SJCRH30 (cell line): ENCODE data around the gene STPG3. TPM values are rescaled to one million over a fixed set of nuclear protein-coding genes. Genes with fewer than 3 reads are reported as not detected.
A peak's percentile ranks its signal among the peaks of the same experiment; 100 is the strongest.
"Not testable (repeated sequence)": the region's sequence is repeated elsewhere in the genome, so short reads cannot be mapped to it uniquely, and the experiment has no call there.

Source experiments
- DNase-seq, 2 experiments: peaks; one replicate each; pipeline ENCODE4 v3.0.0-alpha.2; 2015 to 2020
- H3K27ac ChIP-seq: fragments of 250-450 bp; sonication (Bioruptor Pico); 2 replicates; pipeline ENCODE4 v1.5.1; 2020; ENCODE audit warnings: mild to moderate bottlenecking, moderate library complexity
- H3K27me3 ChIP-seq: fragments of 250-450 bp; sonication (Bioruptor Pico); 2 replicates; pipeline ENCODE4 v1.5.1; 2020; ENCODE audit warnings: mild to moderate bottlenecking, moderate library complexity
- H3K36me3 ChIP-seq: fragments of 250-450 bp; sonication (Bioruptor Pico); 2 replicates; pipeline ENCODE4 v1.5.1; 2020; ENCODE audit warnings: mild to moderate bottlenecking, moderate library complexity
- H3K4me1 ChIP-seq: fragments of 250-450 bp; sonication (Bioruptor Pico); 2 replicates; pipeline ENCODE4 v1.5.1; 2020; ENCODE audit warnings: mild to moderate bottlenecking, moderate library complexity
- H3K4me3 ChIP-seq: fragments of 250-450 bp; sonication (Bioruptor Pico); 2 replicates; pipeline ENCODE4 v1.5.1; 2020; ENCODE audit warnings: mild to moderate bottlenecking, moderate library complexity
- H3K9me3 ChIP-seq: fragments of 250-450 bp; sonication (Bioruptor Pico); replicated peaks from 2 replicates; pipeline ENCODE4 v1.5.1; 2020; ENCODE audit warnings: mild to moderate bottlenecking, moderate library complexity
- total RNA-seq: library from RNA; depleted of rRNA; stranded (reverse); fragments of >200 nt; shearing (Covaris generic); gene quantifications from 2 replicates; pipeline ENCODE4 v1.2.3, GENCODE V29; 2014

STPG3 gene
- total RNA-seq, 1 experiment from 2014 or later = not detected

GRCh38 chr9:137255448-137256114, 4.5 kb downstream of the STPG3 start:
- Histone ChIP-seq H3K4me3 (peak overlapping the region; percentile 98), H3K27me3 (no peaks in the 10 kb centered on the region; the same call in 1 of the 2 replicates), H3K36me3 (peaks cover 11% of the 10 kb centered on the region; the same call in 1 of the 2 replicates), H3K4me1 (peaks cover 8% of the 10 kb centered on the region), H3K9me3 (no peaks in the 10 kb centered on the region), H3K27ac (peak overlapping the region; percentile 37; the same call in 1 of the 2 replicates)
- peak; percentile 67 to 73 for DNase-seq

DNA sequence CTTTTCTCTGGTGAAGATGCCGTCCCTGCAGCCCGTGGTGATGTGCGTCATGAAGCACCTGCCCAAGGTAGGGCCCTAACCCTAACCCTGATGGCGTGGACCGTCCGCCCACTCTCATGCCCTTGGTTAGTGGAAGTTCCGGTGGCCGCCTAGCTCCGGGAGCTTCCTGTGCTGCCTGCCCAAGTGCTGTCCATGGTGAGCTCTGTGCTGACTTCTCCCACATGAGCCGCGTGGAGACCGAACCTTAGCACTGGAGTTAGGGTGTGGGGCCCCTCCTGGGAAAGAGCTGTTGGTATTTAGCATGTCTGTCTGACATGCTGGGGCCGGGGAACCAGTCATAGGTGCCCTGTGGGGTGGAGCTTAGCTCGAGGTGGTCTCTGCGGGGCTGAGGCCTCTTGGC, 5.3 kb downstream of the STPG3 start:
- Histone ChIP-seq H3K27ac (no peak overlapping the region), H3K9me3 (no peaks in the 10 kb centered on the region), H3K27me3 (no peaks in the 10 kb centered on the region), H3K4me3 (peak overlapping the region; percentile 98; the same call in 1 of the 2 replicates), H3K36me3 (peaks cover 11% of the 10 kb centered on the region; the same call in 1 of the 2 replicates), H3K4me1 (peaks cover 8% of the 10 kb centered on the region)
- DNase-seq = no peak

DNA sequence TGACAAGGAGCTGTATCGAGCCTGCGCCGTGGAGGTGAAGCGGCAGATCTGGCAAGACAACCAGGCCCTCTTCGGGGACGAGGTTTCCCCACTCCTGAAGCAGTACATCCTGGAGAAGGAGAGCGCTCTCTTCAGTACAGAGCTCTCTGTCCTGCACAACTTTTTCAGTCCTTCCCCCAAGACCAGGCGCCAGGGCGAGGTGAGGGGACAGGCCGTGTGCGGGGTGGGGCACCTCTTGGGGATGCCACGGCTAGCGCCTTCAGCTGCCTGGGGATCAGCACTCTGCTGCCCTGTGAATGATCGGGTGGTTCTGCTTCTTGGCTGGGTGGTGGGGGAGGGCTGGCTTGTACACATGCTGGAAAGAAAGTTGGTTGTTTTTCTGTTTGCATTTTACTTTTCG, 5.8 kb downstream of the STPG3 start:
- no peak for DNase-seq

GRCh38 chr9:137262173-137262908, 11.3 kb downstream of the STPG3 start:
- H3K9me3 ChIP-seq, H3K4me3 ChIP-seq, H3K27ac ChIP-seq, DNase-seq, H3K4me1 ChIP-seq, H3K27me3 ChIP-seq: not testable (repeated sequence)
- peaks cover 38% of the 10 kb centered on the region for H3K36me3 ChIP-seq

More for the DNA sequence above, 5.8 kb downstream of the STPG3 start:
- no peaks in the 10 kb centered on the region for H3K9me3 ChIP-seq
- H3K27me3 ChIP-seq = no peaks in the 10 kb centered on the region
- peaks cover 11% of the 10 kb centered on the region; the same call in 1 of the 2 replicates for H3K36me3 ChIP-seq
- H3K4me1 ChIP-seq = peaks cover 8% of the 10 kb centered on the region
- H3K27ac ChIP-seq = no peak overlapping the region
- H3K4me3 ChIP-seq = no peak overlapping the region

- Histone ChIP-seq H3K4me1 (no peaks in the 10 kb centered on the region), H3K27me3 (no peaks in the 10 kb centered on the region), H3K9me3 (no peaks in the 10 kb centered on the region), H3K27ac (no peak overlapping the region), H3K36me3 (peaks cover 42% of the 10 kb centered on the region), H3K4me3 (no peak overlapping the region)
- no peak for DNase-seq
Measured at GRCh38 chr9:137262909-137263285, 11.8 kb downstream of the STPG3 start.

DNA sequence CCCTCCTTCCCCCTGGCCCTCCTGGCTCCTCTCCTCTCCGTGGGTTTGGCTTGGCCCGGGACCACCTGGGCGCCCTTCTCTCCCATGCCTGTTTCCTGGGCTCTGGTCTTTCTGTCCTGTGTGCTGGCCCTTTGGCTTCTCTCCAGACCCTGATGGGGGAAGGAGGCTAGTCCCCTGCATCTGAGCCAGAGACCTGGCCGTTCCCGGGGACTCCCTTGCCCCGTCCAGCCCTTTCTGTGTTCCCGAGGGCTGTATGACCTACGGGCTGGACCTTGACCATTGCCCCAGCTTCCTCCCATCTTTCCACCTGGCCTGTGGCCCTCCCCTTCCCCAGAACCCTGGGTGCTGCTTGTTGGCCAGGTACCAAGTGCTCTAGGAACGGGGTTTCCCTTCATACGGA, 12.4 kb downstream of the STPG3 start:
- H3K27ac ChIP-seq = no peak overlapping the region
- no peak for DNase-seq
- H3K4me3 ChIP-seq = no peak overlapping the region
- no peaks in the 10 kb centered on the region for H3K9me3 ChIP-seq
- H3K4me1 ChIP-seq = no peaks in the 10 kb centered on the region
- no peaks in the 10 kb centered on the region for H3K27me3 ChIP-seq
- H3K36me3 ChIP-seq = peaks cover 44% of the 10 kb centered on the region

- peaks cover 39% of the 10 kb centered on the region for H3K36me3 ChIP-seq
- DNase-seq = no peak
- no peak overlapping the region for H3K4me3 ChIP-seq
- H3K4me1 ChIP-seq = no peaks in the 10 kb centered on the region
- H3K27ac ChIP-seq = no peak overlapping the region
- no peaks in the 10 kb centered on the region for H3K27me3 ChIP-seq
- no peaks in the 10 kb centered on the region for H3K9me3 ChIP-seq
Measured at GRCh38 chr9:137264067-137264466, 13.0 kb downstream of the STPG3 start.

DNA sequence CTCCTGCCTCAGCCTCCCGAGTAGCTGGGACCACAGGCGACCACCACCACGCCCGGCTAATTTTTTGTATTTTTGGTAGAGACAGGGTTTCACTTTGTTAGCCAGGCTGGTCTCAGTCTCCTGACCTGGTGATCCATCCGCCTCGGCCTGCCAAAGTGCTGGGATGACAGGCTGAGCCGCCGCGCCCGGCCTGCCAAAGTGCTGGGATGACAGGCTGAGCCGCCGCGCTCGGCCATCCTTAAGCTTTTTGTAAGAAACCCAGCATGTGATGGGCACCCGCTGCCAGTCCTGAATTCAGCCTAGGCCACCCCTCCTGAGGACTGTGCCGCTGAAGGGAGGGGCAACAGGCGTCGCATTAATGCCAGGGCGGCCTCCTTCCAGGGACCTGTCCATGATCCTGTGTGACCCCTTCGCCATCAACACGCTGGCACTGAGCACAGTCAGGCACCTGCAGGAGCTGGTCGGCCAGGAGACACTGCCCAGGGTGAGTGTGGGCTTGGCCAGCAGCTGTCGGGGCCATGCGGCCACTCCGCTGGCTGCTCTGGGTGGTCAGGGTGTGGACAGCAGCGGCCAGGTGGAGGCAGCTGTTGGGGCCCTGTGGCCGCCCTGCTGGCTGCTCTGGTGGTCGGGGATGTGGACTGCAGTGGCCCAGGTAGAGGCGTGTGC, 14.5 kb downstream of the STPG3 start:
- Histone ChIP-seq H3K4me3 (no peak overlapping the region), H3K36me3 (peaks cover 41% of the 10 kb centered on the region), H3K4me1 (no peaks in the 10 kb centered on the region), H3K27ac (no peak overlapping the region), H3K27me3 (no peaks in the 10 kb centered on the region), H3K9me3 (no peaks in the 10 kb centered on the region)
- no peak for DNase-seq

GRCh38 chr9:137266162-137266527, 15.1 kb downstream of the STPG3 start:
- Histone ChIP-seq H3K27ac (no peak overlapping the region), H3K27me3 (no peaks in the 10 kb centered on the region), H3K9me3 (no peaks in the 10 kb centered on the region), H3K4me1 (no peaks in the 10 kb centered on the region), H3K36me3 (peaks cover 41% of the 10 kb centered on the region), H3K4me3 (no peak overlapping the region)
- DNase-seq = no peak

DNA sequence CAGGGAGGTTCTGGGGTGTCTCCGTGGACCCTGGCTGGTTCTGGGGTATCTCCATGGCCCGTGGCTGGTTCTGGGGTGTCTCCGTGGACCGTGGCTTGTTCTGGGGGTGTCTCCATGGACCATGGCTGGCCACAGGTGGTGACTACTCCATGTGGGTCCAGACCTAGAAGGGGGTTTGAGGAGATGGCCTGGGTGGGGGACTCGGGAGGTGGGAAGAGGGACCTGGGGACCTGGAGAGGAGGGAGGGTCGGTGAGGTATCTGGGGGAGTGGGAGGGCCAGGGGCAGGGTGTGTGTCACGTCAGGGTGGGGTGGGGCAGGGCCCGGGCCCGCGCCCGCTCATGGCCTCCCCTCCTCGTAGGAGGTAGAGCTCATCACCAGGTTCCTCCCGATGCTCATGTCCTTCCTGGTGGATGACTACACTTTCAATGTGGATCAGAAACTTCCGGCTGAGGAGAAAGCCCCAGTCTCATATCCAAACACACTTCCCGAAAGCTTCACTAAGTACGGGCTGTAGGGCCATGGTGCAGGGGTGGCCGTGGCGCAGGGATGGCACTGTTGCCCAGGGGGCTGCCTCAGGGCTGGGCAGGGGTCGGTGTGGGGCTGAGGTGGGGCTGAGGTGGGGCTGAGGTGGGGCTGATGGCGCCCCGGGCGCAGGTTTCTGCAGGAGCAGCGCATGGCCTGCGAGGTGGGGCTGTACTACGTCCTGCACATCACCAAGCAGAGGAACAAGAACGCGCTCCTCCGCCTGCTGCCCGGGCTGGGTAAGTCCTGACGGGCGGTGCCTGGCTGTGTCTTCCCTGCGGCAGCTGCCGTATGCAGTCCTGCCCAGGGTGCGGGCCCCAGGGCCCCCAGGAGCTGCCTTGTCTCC, 15.7 kb downstream of the STPG3 start:
- no peak overlapping the region for H3K27ac ChIP-seq
- no peak for DNase-seq
- no peak overlapping the region for H3K4me3 ChIP-seq
- no peaks in the 10 kb centered on the region for H3K27me3 ChIP-seq
- H3K9me3 ChIP-seq = no peaks in the 10 kb centered on the region
- no peaks in the 10 kb centered on the region for H3K4me1 ChIP-seq
- peaks cover 41% of the 10 kb centered on the region for H3K36me3 ChIP-seq

GRCh38 chr9:137267933-137268355, 16.9 kb downstream of the STPG3 start:
- DNase-seq = no peak
- H3K27me3 ChIP-seq = no peaks in the 10 kb centered on the region
- peaks cover 43% of the 10 kb centered on the region for H3K36me3 ChIP-seq
- H3K27ac ChIP-seq = no peak overlapping the region
- no peak overlapping the region for H3K4me3 ChIP-seq
- H3K9me3 ChIP-seq = no peaks in the 10 kb centered on the region
- no peaks in the 10 kb centered on the region for H3K4me1 ChIP-seq

GRCh38 chr9:137268538-137269201, 17.6 kb downstream of the STPG3 start:
- H3K27ac ChIP-seq = no peak overlapping the region
- no peak for DNase-seq
- no peaks in the 10 kb centered on the region for H3K9me3 ChIP-seq
- no peak overlapping the region for H3K4me3 ChIP-seq
- no peaks in the 10 kb centered on the region for H3K27me3 ChIP-seq
- H3K36me3 ChIP-seq = peaks cover 44% of the 10 kb centered on the region
- no peaks in the 10 kb centered on the region for H3K4me1 ChIP-seq

GRCh38 chr9:137269231-137269772, 18.2 kb downstream of the STPG3 start:
- H3K27ac ChIP-seq = no peak overlapping the region
- H3K4me3 ChIP-seq = no peak overlapping the region
- no peaks in the 10 kb centered on the region; the same call in 1 of the 2 replicates for H3K4me1 ChIP-seq
- peaks cover 38% of the 10 kb centered on the region for H3K36me3 ChIP-seq
- H3K27me3 ChIP-seq = no peaks in the 10 kb centered on the region
- no peaks in the 10 kb centered on the region for H3K9me3 ChIP-seq
- no peak for DNase-seq
